GM12801 (cell line): ENCODE data around the gene HDAC4.

Experiments
- CTCF ChIP-seq: IDR thresholded peaks from one replicate; pipeline ENCODE4 v1.5.1; 2011; ENCODE audit warnings: control low read depth; ENCODE audit not compliant: insufficient read length; ENCODE audit errors: extremely low read depth

The HDAC4 gene

DNA sequence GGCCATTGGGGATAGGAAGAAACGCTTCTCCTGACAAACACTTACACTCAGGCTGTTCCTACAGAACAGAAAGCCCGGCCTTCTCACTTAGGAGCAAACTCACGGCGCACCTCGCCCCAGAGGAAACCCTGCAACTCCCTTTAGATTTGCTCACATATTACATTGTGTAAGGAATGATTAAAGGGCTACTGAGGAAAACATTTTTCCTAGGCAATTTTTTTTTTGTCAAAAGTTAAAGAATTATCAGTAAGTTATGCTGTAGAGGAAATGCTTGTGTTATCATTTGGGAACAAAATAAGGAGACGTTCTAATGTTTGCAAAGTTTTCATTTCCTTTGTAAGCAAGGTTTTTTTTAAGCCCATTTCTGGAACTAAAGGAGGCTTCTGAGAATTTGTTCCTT lies 264.1 kb downstream of the HDAC4 start:
- TF ChIP-seq CTCF: no peak

- TF ChIP-seq CTCF: no peak
These were observed 264.6 kb downstream of the HDAC4 start for GRCh38 chr2:239136203-239136602.

DNA sequence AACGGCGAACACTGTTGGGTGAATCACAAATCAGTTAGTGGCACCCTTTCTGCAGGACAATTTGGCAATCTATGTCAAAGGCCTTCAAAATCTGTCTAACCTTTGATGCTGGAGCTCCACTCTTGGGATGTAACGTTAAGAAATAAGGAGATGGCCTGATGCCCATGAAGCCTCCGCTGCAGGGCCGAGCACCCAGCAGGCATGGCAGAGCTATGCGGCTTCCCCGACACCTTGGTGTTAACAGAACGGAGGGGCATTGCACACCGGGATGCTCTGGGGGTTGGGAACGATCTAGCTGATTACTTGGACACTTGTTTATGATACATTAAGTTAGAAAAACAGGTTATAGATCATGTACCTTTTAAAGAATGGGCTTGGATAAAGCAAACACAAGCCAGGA lies 265.3 kb downstream of the HDAC4 start:
- no peak for TF ChIP-seq CTCF

DNA sequence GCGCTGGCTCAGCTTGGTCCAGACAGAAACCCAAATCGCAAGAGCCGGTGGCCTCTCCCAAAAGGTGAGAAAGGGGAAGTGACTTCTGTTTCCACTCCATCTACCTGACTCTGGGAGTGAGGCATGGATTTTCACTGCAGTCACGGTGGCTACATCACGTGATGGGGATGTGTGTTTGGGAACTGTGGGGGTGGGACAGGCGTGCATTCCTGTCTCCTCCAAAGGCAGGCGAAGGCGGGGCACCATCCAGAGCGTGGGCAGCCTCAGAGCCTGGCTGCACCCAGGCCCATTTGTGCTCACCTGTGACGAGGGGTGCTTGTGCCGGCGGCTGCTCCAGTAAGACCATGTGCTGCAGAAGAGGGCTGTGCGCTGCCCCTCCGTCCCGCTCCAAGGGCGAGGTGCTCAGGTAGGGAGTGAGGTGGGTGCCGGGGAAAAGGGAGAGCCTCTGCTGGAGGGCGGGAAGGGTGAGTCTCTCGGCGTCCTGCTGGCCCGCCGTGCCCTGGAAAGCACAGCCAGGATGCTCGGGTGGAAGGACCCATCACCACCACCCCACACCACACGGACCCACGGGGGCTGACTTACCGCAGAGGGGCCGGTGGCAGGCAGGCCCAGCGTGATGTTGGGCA lies 266.8 kb downstream of the HDAC4 start:
- no peak for TF ChIP-seq CTCF

DNA sequence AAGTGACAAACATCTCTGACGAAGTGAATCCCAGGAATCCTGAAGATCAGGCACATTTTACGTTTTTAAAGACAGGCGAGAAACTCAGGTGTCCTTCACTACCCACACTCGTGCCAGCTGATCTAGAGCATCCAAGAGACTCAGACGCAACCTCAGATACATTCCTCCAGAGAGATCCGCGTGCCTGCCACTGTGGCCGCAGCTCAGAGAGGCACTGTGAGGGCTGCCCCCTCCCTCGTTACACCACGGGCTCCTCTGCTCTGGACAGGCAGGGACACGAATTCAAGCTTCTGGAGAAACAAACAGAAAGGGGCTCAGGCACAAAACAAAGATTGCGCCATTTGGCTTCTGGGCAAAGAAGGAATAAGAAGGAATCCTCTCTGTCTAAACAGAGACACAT lies 268.0 kb downstream of the HDAC4 start:
- TF ChIP-seq CTCF: no peak

GRCh38 chr2:239132156-239132709 lies 268.6 kb downstream of the HDAC4 start:
- TF ChIP-seq CTCF: no peak

- no peak for TF ChIP-seq CTCF
These were observed 269.3 kb downstream of the HDAC4 start for GRCh38 chr2:239131521-239131920.
